ENCODE measurements around the gene NCK1. TPM values are rescaled to one million over a fixed set of nuclear protein-coding genes. Genes with fewer than 3 reads are reported as not detected.
A peak's percentile ranks its signal among the peaks of the same experiment; 100 is the strongest.

NCK1 gene
- total and polyA plus RNA-seq, 2 of the 13 experiments (the other 11 are each of a cell fraction or from before 2014, with no cell fraction given) = 14.7 to 30.4 TPM

- TF ChIP-seq ZNF800 (CRISPR knock-in tag; IDR thresholded peaks at IDR 0.05) (peak; percentile 61), CHD4 (IDR thresholded peaks at IDR 0.05; ENCODE audit: borderline replicate concordance, low read length) (no peak), CREM (IDR thresholded peaks at IDR 0.05) (peak; percentile 75), CREM (CRISPR knock-in tag; IDR thresholded peaks at IDR 0.05) (no peak), TFE3 (CRISPR knock-in tag; IDR thresholded peaks at IDR 0.05) (peak; percentile 75; the same call in 1 of the 2 replicates), ZNF572 (CRISPR knock-in tag; IDR thresholded peaks at IDR 0.05) (no peak; the same call in 1 of the 2 replicates), ZNF749 (CRISPR knock-in tag; IDR thresholded peaks at IDR 0.05; ENCODE audit: borderline replicate concordance) (peak; percentile 17; the same call in 1 of the 2 replicates), MEIS2 (CRISPR knock-in tag; IDR thresholded peaks at IDR 0.05) (peak; percentile 42; the same call in 1 of the 2 replicates), ZNF318 (CRISPR knock-in tag; IDR thresholded peaks at IDR 0.05) (no peak), ZBTB14 (CRISPR knock-in tag; IDR thresholded peaks at IDR 0.05) (0 out of 2 replicates have a peak, but pooled peaks have one; percentile 30), ZNF558 (CRISPR knock-in tag; IDR thresholded peaks at IDR 0.05; ENCODE audit: borderline replicate concordance) (peak; percentile 94; the same call in 1 of the 2 replicates), GABPB1 (CRISPR knock-in tag; IDR thresholded peaks at IDR 0.05) (peak; percentile 92), ZNF564 (CRISPR knock-in tag; IDR thresholded peaks at IDR 0.05) (0 out of 2 replicates have a peak, but pooled peaks have one; percentile 92), SIX4 (CRISPR knock-in tag; IDR thresholded peaks at IDR 0.05) (peak; percentile 62; the same call in 1 of the 2 replicates), MIXL1 (CRISPR knock-in tag; IDR thresholded peaks at IDR 0.05) (peak; percentile 67), KLF15 (CRISPR knock-in tag; IDR thresholded peaks at IDR 0.05; ENCODE audit: borderline replicate concordance) (0 out of 2 replicates have a peak, but pooled peaks have one; percentile 63)
These were observed at the start of gene NCK1 (continued) for GRCh38 chr3:136861890-136862616.
